Astrocyte (in vitro differentiated cells and primary cell): ENCODE data around the gene CFAP99. TPM values are rescaled to one million over a fixed set of nuclear protein-coding genes. Genes with fewer than 3 reads are reported as not detected.
A peak's percentile ranks its signal among the peaks of the same experiment; 100 is the strongest.

Experiments
- DNase-seq: peaks from one replicate; pipeline ENCODE4 v3.0.0-alpha.2; 2010; ENCODE audit warnings: low read depth
- FAIRE-seq: peaks from 2 replicates; lab custom pipeline; 2011; peaks lifted over from hg19 to GRCh38; lab: Jason Lieb, UNC
- H2AFZ ChIP-seq: 2 replicates; pipeline ENCODE4 v1.6.0; 2012; ENCODE audit warnings: low read depth, low read length, inconsistent platforms
- H3K27ac ChIP-seq: 2 replicates; pipeline ENCODE4 v1.5.1; 2011; ENCODE audit warnings: low read depth, low read length, inconsistent platforms
- H3K27me3 ChIP-seq: 2 replicates; pipeline ENCODE4 v1.6.0; 2011; ENCODE audit warnings: low read length, inconsistent platforms; ENCODE audit not compliant: insufficient read depth
- H3K36me3 ChIP-seq: 2 replicates; pipeline ENCODE4 v1.5.1; 2011; ENCODE audit warnings: low read length, inconsistent platforms; ENCODE audit not compliant: insufficient read depth
- H3K4me1 ChIP-seq: 2 replicates; pipeline ENCODE4 v1.5.1; 2011; ENCODE audit warnings: low read length, inconsistent platforms; ENCODE audit not compliant: insufficient read depth
- H3K4me2 ChIP-seq: 2 replicates; pipeline ENCODE4 v1.6.0; 2012; ENCODE audit warnings: low read length, inconsistent platforms
- H3K4me3 ChIP-seq: 2 replicates; pipeline ENCODE4 v1.5.1; 2011; ENCODE audit warnings: low read depth, mild to moderate bottlenecking, low read length, inconsistent platforms; ENCODE audit not compliant: insufficient read depth
- H3K79me2 ChIP-seq: 2 replicates; pipeline ENCODE4 v1.6.0; 2012; ENCODE audit warnings: mild to moderate bottlenecking, low read length, inconsistent platforms; ENCODE audit not compliant: insufficient read depth
- H3K9ac ChIP-seq: 2 replicates; pipeline ENCODE4 v1.6.0; 2012; ENCODE audit warnings: mild to moderate bottlenecking, low read length, inconsistent platforms
- H3K9me3 ChIP-seq: 2 replicates; pipeline ENCODE4 v1.5.1; 2012; ENCODE audit warnings: low read depth, mild to moderate bottlenecking, low read length, inconsistent platforms; ENCODE audit not compliant: insufficient read depth
- H4K20me1 ChIP-seq: 2 replicates; pipeline ENCODE4 v1.6.0; 2012; ENCODE audit warnings: low read length, inconsistent platforms; ENCODE audit not compliant: insufficient read depth
- H3K27ac Mint-ChIP-seq: one replicate; pipeline ENCODE4 v1.8.0; 2021; ENCODE audit warnings: mild to moderate bottlenecking, mixed read lengths; ENCODE audit not compliant: unreplicated experiment
- H3K27me3 Mint-ChIP-seq: one replicate; pipeline ENCODE4 v1.8.0; 2021; ENCODE audit warnings: low read depth, mixed read lengths; ENCODE audit not compliant: unreplicated experiment
- H3K36me3 Mint-ChIP-seq: one replicate; pipeline ENCODE4 v1.8.0; 2021; ENCODE audit warnings: low read depth, mixed read lengths; ENCODE audit not compliant: unreplicated experiment
- H3K4me1 Mint-ChIP-seq: one replicate; pipeline ENCODE4 v1.8.0; 2021; ENCODE audit warnings: low read depth, mixed read lengths; ENCODE audit not compliant: unreplicated experiment
- H3K4me3 Mint-ChIP-seq: one replicate; pipeline ENCODE4 v1.8.0; 2021; ENCODE audit warnings: mild to moderate bottlenecking, moderate library complexity, mixed read lengths; ENCODE audit not compliant: unreplicated experiment
- H3K9me3 Mint-ChIP-seq: one replicate; pipeline ENCODE4 v1.8.0; 2021; ENCODE audit warnings: mild to moderate bottlenecking, mixed read lengths; ENCODE audit not compliant: unreplicated experiment
- EZH2 ChIP-seq: IDR thresholded peaks from 2 replicates; pipeline ENCODE4 v1.6.1; 2012; ENCODE audit warnings: mild to moderate bottlenecking, low read length, inconsistent platforms; ENCODE audit not compliant: insufficient read depth
- total RNA-seq: library from RNA; stranded (reverse); gene quantifications from 2 replicates; pipeline ENCODE4 v1.2.1, GENCODE V29; 2021
- TF ChIP-seq, protein P1 (sequence below): IDR thresholded peaks from 2 replicates; pipeline ENCODE4 v1.5.1; 2011; ENCODE audit warnings: low read depth, mild to moderate bottlenecking, inconsistent platforms, low read length, moderate library complexity; ENCODE audit not compliant: insufficient read depth

The CFAP99 gene
- total RNA-seq, 1 donor from 2014 or later: not detected

DNA sequence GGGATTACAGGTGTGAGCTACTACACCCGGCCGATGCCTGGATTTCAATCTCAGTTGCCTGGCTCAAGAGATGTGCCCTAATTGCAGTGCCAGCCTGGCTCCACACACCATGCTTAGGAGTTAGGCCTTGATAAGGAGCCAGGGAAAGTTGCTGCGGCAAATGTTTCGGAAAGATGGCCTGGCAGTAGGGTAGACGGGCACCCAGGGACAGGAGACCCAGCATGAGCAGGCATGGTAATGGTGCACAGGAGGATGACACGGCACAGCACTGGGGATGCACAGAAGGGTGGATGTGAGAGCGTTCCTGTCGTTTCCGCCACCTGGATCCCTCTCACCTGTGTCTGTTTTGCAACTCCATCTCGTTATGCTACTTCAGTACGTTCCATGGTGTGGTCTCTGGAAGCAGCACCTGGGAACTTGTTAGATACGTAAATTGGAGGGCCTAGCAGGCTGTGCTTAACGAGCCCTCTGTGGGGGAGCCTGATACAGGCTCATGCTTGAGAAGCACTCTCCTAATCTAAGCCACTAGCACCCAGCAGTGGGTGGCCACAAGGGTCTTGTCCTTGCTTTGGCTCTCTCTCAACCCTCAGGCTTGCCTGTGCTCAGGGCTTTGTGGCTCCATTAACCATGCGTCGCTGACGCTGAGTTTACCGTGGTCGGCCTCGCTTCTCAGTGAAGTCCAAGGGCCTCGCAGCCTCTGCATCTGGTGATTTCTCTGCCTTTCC is 70.5 kb downstream of the CFAP99 start:
- H3K79me2 ChIP-seq: peaks cover 96% of the 10 kb centered on the region
- FAIRE-seq: no peak
- Mint-ChIP-seq H3K27ac (peak overlapping the region; percentile 89), H3K4me3 (no peak overlapping the region), H3K36me3 (peaks cover 38% of the 10 kb centered on the region), H3K27me3 (no peaks in the 10 kb centered on the region), H3K4me1 (peaks cover 32% of the 10 kb centered on the region), H3K9me3 (no peaks in the 10 kb centered on the region)
- peaks cover 7% of the 10 kb centered on the region for H3K4me1 ChIP-seq
- no peak overlapping the region for H3K4me2 ChIP-seq
- H3K27ac ChIP-seq: no peak overlapping the region
- H4K20me1 ChIP-seq: peaks cover 94% of the 10 kb centered on the region
- H3K9ac ChIP-seq: no peak overlapping the region
- H2AFZ ChIP-seq: no peak overlapping the region
- H3K36me3 ChIP-seq: peaks cover 27% of the 10 kb centered on the region
- DNase-seq: no peak
- H3K27me3 ChIP-seq: no peaks in the 10 kb centered on the region
- H3K9me3 ChIP-seq: no peaks in the 10 kb centered on the region
- H3K4me3 ChIP-seq: no peak overlapping the region
- TF ChIP-seq, protein P1, sequence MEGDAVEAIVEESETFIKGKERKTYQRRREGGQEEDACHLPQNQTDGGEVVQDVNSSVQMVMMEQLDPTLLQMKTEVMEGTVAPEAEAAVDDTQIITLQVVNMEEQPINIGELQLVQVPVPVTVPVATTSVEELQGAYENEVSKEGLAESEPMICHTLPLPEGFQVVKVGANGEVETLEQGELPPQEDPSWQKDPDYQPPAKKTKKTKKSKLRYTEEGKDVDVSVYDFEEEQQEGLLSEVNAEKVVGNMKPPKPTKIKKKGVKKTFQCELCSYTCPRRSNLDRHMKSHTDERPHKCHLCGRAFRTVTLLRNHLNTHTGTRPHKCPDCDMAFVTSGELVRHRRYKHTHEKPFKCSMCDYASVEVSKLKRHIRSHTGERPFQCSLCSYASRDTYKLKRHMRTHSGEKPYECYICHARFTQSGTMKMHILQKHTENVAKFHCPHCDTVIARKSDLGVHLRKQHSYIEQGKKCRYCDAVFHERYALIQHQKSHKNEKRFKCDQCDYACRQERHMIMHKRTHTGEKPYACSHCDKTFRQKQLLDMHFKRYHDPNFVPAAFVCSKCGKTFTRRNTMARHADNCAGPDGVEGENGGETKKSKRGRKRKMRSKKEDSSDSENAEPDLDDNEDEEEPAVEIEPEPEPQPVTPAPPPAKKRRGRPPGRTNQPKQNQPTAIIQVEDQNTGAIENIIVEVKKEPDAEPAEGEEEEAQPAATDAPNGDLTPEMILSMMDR: no peak
- TF ChIP-seq EZH2: no peak

- Mint-ChIP-seq H3K4me3 (peak overlapping the region; percentile 27), H3K4me1 (peaks cover 28% of the 10 kb centered on the region), H3K36me3 (peaks cover 38% of the 10 kb centered on the region), H3K27ac (peak overlapping the region; percentile 89), H3K9me3 (no peaks in the 10 kb centered on the region), H3K27me3 (no peaks in the 10 kb centered on the region)
- no peak overlapping the region for H3K4me2 ChIP-seq
- no peak overlapping the region for H3K4me3 ChIP-seq
- DNase-seq (no peak), FAIRE-seq (no peak)
- no peak overlapping the region for H3K9ac ChIP-seq
- no peaks in the 10 kb centered on the region for H3K4me1 ChIP-seq
- H4K20me1 ChIP-seq: peaks cover 93% of the 10 kb centered on the region
- no peak overlapping the region for H3K27ac ChIP-seq
- no peak overlapping the region for H2AFZ ChIP-seq
- H3K79me2 ChIP-seq: peaks cover 90% of the 10 kb centered on the region
- H3K36me3 ChIP-seq: peaks cover 27% of the 10 kb centered on the region
- no peak for TF ChIP-seq EZH2
- TF ChIP-seq, protein P1: no peak
- H3K27me3 ChIP-seq: no peaks in the 10 kb centered on the region
- no peaks in the 10 kb centered on the region for H3K9me3 ChIP-seq
Observed at GRCh38 chr4:2489841-2490552, 71.2 kb downstream of the CFAP99 start.
